Astrocyte (in vitro differentiated cells and primary cell): ENCODE data around the gene TOP3B.

Source experiments
- EZH2 ChIP-seq: IDR thresholded peaks from 2 replicates; pipeline ENCODE4 v1.6.1; 2012; ENCODE audit warnings: mild to moderate bottlenecking, low read length, inconsistent platforms; ENCODE audit not compliant: insufficient read depth
- TF ChIP-seq, protein P1 (sequence below): IDR thresholded peaks from 2 replicates; pipeline ENCODE4 v1.5.1; 2011; ENCODE audit warnings: low read depth, mild to moderate bottlenecking, inconsistent platforms, low read length, moderate library complexity; ENCODE audit not compliant: insufficient read depth

DNA sequence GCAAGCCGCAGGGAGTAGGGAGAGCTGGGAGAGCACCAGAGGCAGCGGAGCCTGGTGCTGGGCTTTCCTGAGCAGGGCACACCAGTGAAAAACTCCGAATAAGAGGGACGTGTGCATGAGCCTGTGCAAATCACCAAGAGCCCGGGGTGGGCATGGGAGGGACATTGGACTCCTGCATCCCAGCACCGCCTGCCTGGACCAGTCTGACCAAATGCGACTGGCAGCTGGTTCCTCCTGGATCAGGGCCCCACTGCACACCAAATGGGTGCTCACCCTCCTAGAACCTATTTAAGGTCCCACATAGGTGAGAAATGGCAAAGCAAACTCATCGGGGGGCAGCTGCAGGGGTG lies 33.0 kb downstream of the TOP3B start:
- TF ChIP-seq, protein P1, sequence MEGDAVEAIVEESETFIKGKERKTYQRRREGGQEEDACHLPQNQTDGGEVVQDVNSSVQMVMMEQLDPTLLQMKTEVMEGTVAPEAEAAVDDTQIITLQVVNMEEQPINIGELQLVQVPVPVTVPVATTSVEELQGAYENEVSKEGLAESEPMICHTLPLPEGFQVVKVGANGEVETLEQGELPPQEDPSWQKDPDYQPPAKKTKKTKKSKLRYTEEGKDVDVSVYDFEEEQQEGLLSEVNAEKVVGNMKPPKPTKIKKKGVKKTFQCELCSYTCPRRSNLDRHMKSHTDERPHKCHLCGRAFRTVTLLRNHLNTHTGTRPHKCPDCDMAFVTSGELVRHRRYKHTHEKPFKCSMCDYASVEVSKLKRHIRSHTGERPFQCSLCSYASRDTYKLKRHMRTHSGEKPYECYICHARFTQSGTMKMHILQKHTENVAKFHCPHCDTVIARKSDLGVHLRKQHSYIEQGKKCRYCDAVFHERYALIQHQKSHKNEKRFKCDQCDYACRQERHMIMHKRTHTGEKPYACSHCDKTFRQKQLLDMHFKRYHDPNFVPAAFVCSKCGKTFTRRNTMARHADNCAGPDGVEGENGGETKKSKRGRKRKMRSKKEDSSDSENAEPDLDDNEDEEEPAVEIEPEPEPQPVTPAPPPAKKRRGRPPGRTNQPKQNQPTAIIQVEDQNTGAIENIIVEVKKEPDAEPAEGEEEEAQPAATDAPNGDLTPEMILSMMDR = no peak
- no peak for TF ChIP-seq EZH2
